Heart left ventricle (tissue), 13 donors: Measurements from ENCODE around the gene CYP2S1.

Experiments
- POLR2A ChIP-seq, 2 donors: fragments of 450-650 bp; IDR thresholded peaks; one replicate each; pipeline ENCODE4 v1.6.1; 2017; ENCODE audit warnings: antibody characterized with exemption in 2 of 2, mild to moderate bottlenecking in 2 of 2, moderate library complexity in 2 of 2
- TF ChIP-seq, protein P1 (sequence below), 12 donors: fragments of 200-600 bp; sonication (generic) in 4 of 12; IDR thresholded peaks; one replicate each; pipeline versions ENCODE4 v1.5.0 to v1.8.0; 2018 to 2022; ENCODE audit warnings: antibody characterized with exemption in 12 of 12, mild to moderate bottlenecking in 5 of 12
- donor health status: ischemic (EF 13 %, LVEDD 7.1; RV severe dilation, severe dysfunction).
- donor health status: DM: no; HTN: yes; CAD: no.
- donor health status: DM: no; HTN: no; CAD: no.
- donor health status: ischemic (EF 25% LVEDD 6.9; RV normal size, moderate dysfunction).
- donor health status: ischemic (EF 25% LVEDD 5.7; RV mildly dilated, moderate dysfunction).
- donor health status: ischemic (EF 35%, LVEDD 5.7; RV mildly dilated, moderate dysfunction).
- donor health status: nonischemic (EF 11% LVEDD 7.7; RV severe dilation, severe dysfunction).
- donor health status: DM: yes; HTN: yes; CAD: no.
- donor health status: PGD.
- donor health status: ischemic (EF 29% LVEDD 5.4; RV normal size, mild dysfunction).
- donor health status: nonischemic (EF 23%, LVEDD 6.1; RV moderate dilation, normal function).

DNA sequence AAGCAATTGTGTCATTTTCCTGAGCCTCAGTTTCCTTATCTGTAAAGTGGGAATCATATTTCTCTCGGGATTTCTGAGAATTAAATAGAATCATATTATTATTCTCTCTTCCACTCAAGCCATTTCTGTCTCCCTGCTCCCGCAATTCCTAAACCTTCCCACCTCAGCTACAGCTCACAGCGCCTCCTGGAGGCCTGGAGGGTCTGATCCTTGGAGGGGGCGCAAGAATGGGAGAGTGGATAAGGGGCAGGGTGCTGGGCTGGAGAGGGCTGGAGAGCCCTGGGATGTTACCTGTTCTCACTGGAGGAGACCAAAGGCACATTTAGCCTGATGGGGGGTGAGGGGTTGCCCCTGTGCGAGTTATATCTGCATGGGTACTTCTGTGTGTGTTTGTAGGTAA lies 31.1 kb upstream of the CYP2S1 start:
- TF ChIP-seq, protein P1, sequence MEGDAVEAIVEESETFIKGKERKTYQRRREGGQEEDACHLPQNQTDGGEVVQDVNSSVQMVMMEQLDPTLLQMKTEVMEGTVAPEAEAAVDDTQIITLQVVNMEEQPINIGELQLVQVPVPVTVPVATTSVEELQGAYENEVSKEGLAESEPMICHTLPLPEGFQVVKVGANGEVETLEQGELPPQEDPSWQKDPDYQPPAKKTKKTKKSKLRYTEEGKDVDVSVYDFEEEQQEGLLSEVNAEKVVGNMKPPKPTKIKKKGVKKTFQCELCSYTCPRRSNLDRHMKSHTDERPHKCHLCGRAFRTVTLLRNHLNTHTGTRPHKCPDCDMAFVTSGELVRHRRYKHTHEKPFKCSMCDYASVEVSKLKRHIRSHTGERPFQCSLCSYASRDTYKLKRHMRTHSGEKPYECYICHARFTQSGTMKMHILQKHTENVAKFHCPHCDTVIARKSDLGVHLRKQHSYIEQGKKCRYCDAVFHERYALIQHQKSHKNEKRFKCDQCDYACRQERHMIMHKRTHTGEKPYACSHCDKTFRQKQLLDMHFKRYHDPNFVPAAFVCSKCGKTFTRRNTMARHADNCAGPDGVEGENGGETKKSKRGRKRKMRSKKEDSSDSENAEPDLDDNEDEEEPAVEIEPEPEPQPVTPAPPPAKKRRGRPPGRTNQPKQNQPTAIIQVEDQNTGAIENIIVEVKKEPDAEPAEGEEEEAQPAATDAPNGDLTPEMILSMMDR (IDR thresholded peaks at IDR 0.05) = no peak
- no peak for TF ChIP-seq POLR2A (IDR thresholded peaks at IDR 0.05)
